Astrocyte of the cerebellum (primary cell): Measurements from ENCODE around the gene MAGI1.

Experiments
- DNase-seq: peaks from one replicate; pipeline ENCODE4 v3.0.0-alpha.2; 2011; ENCODE audit warnings: low read depth
- H3K4me3 ChIP-seq: 2 replicates; pipeline ENCODE4 v1.5.1; 2011; ENCODE audit warnings: mild to moderate bottlenecking, low read depth, low read length, moderate library complexity
- CTCF ChIP-seq: IDR thresholded peaks from 2 replicates; pipeline ENCODE4 v1.5.1; 2012; ENCODE audit warnings: low read length, low read depth, moderate library complexity, mild to moderate bottlenecking; ENCODE audit errors: missing control alignments
- in situ Hi-C: cut with HindIII; loops from 2 replicates; pipeline ENCODE4 v1.10.0; 2017; ENCODE audit warnings: low sequenced_read_pairs

MAGI1 gene

GRCh38 chr3:66023738-66024385 is 14.9 kb downstream of the MAGI1 start:
- TF ChIP-seq CTCF: no peak
- H3K4me3 ChIP-seq: no peak overlapping the region
- no peak for DNase-seq
- in situ Hi-C loops: loop anchor here (5.0 kb wide), 1 partner anchor 47 kb away; no protein-coding TSS in a partner anchor

DNA sequence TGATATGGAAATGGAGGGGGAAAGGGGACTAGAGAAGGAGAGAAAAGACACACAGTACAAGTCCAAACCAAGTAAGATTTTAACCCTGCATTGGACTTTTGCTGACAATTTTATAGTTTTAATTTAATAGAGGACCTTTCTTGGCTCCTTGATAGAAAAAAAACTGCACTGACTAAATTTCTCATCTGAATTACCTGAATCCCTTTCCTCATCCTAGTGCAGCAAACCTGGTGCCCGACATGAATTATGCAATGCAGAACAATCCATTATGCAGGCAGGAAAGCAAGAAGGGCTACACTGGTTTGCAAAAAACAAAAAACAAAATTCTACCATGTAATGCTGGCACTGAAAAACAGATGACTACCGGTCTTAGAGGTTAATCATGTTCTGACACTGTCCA is 15.5 kb downstream of the MAGI1 start:
- DNase-seq: no peak
- in situ Hi-C loops: loop anchor here (5.0 kb wide), 1 partner anchor 46 kb away; no protein-coding TSS in a partner anchor
- no peak overlapping the region for H3K4me3 ChIP-seq
- no peak for TF ChIP-seq CTCF

DNA sequence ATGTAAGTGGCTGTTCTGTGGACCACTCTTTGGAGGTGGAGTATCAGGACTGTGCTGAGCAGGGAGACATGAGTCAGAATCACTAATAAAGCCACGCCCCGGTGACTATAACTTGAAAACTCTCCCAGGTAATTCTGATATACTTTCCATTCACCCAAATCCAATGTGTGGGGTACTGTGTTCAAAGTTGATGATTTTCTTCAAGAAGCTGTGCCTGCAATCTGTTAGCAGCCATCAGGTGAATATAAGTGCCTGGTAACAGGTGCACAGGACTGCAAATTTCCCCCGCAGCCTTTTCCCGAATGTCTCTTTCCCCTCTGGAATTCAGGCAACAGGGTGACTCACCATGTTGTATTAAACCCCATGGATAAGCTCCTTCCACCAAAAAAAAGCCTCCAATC is 17.0 kb downstream of the MAGI1 start:
- no peak overlapping the region for H3K4me3 ChIP-seq
- in situ Hi-C loops: loop anchor here (5.0 kb wide), 1 partner anchor 44 kb away; no protein-coding TSS in a partner anchor

DNA sequence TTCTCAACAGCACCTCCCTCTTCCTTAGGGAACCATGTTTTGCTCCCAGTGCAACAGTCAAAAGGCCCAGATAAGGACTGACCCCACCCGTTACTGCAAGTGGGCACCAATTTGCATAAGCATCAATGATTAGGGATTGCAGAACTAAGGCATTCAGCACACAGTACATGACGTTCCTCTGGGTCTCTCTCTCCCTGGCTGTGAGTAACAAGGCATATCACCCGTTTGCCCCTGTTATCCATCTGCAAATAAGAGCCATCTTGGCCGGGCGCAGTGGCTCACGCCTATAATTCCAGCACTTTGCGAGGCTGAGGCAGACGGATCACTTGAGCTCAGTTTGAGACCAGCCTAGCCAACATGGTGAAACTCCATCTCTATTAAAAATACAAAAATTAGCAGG is 18.8 kb downstream of the MAGI1 start:
- in situ Hi-C loops: loop anchor here (5.0 kb wide), 1 partner anchor 43 kb away; no protein-coding TSS in a partner anchor
- no peak overlapping the region for H3K4me3 ChIP-seq
- no peak for DNase-seq
- no peak for TF ChIP-seq CTCF

More for the DNA sequence above, 17.0 kb downstream of the MAGI1 start:
- TF ChIP-seq CTCF: no peak
- no peak for DNase-seq

DNA sequence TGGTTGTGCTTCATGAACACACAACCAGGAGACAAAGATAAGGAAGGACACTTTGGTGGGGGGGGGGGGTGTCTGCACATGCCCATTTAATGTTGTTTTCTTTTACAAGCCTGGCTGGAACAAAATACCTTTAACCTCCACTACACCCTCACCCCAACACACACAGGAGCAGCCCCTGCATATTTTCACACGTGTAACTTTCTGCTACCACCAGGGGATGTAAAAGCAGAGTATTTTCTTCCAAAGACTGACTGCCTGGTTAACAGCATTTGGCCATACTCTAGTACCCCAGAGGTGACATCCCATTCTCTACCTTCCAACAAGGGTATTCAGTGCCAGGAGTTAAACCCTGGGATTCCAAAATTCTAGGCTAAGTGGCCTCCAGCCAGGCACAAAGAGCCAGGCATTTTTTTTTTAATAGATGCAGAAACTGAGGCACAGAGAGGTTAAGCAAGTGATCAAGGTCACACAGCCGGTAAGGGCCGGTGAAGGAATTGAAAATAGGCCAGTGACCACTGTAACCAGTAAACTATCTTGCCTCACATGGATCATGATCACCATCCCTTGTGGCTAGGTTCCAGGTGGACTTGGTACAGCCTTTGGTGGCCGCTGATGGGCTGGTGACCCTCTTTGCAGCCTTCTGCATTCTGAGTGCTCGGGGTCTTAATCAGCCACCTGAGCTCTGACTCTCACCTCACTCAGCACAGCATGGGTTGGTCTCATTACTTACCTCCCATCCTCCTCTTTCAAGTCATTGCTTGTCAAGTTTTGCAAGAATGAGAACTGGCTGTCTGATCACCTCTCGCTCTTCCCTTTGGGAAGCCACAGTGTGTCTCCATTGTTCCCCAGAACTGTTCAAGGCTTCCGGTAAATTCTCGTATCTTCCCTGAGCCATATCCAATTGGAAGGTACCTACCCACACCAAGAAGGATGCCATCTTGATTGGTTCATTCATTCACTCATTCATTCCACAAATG is 20.4 kb downstream of the MAGI1 start:
- no peak for TF ChIP-seq CTCF
- in situ Hi-C loops: no loop called here
- no peak for DNase-seq
- H3K4me3 ChIP-seq: no peak overlapping the region

DNA sequence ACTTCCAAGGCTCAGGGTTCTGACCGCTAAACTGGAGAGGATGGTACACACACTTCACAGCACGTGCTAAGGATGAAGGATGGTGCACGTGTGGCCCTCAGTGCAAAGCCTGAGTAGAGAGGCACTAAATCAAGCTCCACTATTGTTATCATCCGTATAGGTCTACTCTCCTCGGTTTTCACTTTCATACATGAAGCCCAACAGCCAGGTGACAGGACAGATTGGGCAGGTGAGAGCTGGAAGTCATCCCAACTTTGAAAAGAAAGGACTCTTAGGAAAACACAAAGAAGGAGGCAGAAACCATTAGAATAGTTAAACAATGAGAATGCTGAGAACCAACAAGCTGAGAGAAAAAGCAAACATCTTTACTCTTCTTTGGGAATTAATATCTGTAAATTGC is 21.1 kb downstream of the MAGI1 start:
- in situ Hi-C loops: no loop called here
- no peak overlapping the region for H3K4me3 ChIP-seq
- TF ChIP-seq CTCF: no peak
- no peak for DNase-seq
